GM21825 (cell line): ENCODE results near the gene NOVA2.

Source experiments
- ATAC-seq: cut with Tn5 transposase; IDR thresholded peaks from one replicate; pipeline ENCODE4 v1.9.1; 2021; ENCODE audit warnings: mild to moderate bottlenecking, moderate library complexity; ENCODE audit not compliant: unreplicated experiment

Gene NOVA2

DNA sequence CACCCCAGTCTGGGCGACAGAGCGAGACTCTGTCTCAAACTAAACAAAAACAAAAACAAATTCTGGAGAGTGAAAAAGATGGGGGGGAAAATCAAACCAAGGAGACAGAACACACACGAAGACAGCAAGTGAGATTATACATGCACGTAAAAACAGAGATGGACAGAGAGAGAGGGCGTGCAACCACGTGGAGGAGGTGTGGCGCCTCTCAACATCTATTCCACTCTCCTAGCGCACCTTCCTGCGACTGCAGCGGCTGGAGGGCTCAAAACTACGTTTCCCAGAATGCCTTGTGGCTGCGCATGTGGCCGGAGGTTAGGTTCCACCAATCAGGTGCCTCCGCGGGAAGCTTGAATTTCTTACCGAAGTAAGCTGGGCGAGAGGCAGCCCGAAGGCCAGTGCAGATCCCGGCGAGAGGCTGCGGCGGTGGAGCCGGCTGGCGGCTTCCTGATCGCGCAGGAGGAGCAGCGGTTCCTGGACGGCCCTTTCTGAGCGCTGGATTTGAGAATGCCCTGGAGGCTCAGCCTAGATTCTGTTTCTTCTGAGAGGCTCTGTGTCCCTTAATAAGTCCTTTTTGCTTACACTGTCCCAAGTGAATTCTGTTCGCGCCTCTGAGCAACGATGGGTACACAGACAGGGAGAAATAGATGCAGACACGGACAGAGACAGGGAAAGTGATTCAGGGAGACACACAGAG lies 46.0 kb downstream of the NOVA2 start:
- no peak for ATAC-seq

DNA sequence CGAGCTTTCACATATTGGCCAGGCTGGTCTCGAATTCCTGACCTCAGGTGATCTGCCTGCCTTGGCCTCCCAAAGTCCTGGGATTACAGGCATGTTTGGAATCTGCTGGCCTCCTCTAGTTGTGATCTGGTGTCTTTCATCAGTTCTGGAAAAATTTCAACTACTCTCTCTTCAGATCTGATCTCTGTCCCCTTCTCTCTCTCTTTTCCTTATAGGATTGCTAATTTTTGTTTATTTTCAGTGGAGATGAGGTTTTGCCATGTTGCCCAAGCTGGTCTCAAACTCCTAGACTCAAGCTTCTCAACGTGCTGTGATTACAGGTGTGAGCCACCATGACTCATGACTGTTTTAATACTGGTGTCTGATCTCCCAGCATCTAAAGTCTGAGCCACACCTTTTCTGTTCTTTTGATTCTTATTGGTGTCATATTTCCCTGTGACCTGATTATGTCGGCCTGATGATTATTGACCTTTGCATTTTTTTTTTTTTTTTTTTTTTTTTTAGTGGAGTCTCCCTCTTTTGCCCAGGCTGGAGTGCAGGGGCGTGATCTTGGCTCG lies 48.7 kb downstream of the NOVA2 start:
- ATAC-seq = no peak

DNA sequence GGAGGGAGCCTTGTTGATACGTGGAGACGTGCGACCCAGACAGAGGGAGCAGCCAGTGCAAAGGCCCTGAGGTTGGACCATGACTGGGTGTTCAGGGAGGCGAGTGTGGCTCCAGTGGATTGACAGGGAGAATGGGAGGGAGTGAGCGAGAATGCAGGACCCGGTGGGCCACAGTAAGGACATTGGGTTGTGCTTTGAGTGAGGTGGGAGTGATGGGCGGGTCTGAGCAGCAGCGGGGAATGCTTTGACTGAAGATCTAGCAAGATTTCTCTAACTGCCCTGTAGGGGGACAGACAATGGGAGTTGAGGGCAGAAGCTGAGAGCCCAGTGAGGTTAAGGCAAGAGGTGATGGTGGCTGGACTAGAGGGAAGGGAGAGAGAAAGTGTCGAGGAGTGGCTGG lies 51.4 kb downstream of the NOVA2 start:
- ATAC-seq = no peak

DNA sequence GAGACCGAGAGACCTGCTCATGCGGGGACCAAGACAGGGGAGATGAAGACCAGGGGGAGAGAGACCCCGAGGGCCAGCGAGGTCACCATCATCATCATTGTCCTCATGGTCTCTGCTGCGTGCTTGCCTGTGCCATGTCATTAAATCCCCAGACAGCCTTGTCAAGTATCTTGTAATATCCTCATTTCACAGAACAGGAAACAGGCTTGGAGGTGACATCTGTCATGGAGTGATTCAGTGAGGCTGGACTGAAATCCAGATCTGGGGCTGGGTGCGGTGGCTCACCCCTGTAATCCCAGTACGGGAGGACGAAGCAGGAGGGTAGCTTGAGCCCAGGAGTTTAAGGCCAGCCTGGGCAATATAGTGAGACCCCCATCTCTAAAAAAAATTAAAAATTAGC lies 53.2 kb downstream of the NOVA2 start:
- no peak for ATAC-seq

DNA sequence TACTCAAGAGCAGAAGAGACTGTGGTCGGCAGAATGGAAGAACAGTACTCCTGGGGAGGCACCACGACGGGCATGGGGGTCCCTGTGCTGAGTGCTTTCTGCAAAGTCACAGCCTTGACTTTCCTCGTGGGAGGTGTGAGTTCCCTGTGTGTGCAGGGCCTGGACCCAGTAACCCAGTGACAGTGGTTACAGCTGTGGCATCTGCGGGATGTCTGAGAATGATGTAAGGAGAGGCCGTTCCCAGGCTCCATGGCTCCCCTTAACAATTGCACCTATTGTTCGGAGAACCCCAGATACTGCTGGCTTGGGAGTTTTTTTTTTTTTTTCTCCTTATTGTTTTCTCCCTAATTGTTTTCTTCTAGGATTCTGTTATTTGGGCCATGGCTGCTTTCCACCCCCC lies 54.0 kb downstream of the NOVA2 start:
- ATAC-seq = no peak

DNA sequence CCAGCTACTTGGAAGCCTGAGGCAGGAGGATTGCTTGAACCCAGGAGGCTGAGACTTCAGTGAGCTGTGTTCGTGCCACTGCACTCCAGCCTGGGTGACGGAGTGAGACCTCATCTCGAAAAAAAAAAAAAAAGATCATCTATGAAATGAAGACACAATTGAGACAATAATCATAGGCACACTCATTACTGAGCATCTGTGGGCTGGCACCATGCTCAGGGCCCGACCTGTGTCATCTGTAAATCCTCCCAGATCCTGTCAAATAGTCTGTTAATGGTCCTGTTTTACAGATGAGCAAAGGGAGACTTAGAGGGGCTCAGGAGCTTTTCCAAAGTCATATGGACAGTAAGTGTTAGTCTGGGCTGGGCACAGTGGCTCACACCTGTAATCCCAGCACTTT lies 54.9 kb downstream of the NOVA2 start:
- ATAC-seq = no peak

DNA sequence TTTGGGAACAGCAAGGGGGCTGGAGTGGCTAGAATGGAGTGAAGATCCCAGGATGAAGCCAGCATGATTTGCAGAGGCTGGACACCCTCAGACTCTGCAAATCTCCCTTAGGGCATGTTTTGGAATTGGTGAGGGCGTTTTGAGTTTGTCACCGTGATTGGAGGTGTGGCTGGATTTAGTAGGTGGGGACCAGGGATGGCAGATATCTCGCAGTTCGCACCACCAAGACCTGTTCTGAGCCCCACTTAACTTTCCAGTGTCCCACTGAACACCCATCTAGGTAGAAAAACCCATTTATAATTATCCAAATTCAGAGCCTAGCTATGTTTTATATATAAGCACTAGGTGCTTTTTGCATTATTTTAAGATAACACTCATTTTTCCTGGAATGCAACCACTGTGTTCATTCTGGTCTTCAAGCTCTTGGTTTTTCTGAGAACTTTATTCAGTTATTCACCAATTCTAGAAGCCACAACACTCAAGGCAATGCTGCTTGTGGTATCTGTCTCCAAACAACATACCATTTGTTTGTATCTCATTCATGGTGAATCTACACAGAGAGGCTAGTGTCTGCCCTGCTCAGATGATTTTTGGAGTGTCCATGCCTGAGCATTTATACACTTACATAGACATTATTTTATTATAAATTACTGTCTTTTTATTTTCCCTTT lies 56.1 kb downstream of the NOVA2 start:
- ATAC-seq = no peak

DNA sequence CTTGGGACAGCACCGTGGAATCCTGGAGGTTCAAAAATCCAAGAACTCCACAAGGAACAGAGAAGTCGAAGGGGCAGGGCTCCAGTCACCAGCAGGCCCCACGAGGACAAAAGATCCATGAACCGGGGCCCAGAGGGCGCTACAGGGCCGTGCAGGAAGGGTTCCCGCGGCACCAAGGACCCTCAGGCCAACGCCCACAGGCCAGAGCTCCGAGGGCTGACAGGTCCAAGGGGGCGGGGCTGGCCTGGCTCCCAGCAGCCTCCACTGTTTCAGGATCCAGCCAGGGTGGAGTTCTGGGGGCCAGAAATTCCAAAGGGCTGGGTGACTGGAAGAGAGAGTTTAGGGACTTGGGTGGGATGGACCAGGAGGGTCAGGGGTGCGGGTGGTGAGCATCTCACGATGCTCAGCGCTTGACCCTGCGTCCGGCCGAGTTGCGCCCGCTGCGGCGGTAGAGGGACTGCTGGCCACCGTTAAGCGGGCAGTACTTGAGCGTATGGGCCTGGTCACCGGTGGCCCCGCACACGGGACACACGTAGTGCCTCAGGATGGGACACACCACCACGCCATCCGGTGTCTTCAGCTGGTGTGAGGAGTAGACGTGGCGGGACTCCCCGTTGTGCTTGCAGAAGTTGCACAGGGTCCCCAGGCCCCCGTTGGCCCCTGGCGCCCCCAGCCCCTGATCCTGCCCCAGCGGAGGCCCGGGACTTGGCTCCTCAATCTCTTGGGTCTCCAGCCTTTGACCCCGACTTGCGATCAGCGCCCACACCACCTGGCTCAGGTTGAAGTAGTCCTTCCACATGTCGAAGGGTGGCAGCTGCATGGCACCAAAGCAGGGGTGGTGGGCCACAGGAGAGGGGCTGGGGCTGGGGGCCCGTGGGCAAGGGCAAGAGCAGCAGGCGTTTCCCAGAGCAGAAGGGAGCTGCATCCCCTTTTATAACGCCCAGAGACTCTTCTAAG lies 59.5 kb downstream of the NOVA2 start, which contains the start of gene NANOS2:
NANOS2 (minus strand) TSS at position 905 of the 957 bp plus-strand sequence; CDS start at position 820, 85 bp downstream.
- no peak for ATAC-seq

DNA sequence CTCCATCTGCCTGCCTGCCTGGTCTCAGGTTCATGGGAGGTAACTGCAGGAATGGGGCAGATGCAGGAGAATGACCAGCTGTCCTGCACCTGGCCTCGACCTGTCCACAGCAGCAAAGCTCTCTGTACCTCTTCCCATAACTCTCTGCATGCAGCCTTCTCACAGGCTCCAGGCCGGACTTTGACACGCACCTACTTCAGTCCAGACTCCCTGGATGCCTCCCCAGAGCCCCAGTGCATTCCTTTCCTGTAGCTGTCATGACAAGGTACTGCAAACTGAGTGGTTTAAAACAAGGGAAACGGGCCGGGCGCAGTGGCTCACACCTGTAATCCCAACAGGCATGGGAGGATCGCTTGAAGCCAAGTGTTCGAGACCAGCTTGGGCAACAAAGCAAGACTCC lies 62.4 kb downstream of the NOVA2 start:
- no peak for ATAC-seq

DNA sequence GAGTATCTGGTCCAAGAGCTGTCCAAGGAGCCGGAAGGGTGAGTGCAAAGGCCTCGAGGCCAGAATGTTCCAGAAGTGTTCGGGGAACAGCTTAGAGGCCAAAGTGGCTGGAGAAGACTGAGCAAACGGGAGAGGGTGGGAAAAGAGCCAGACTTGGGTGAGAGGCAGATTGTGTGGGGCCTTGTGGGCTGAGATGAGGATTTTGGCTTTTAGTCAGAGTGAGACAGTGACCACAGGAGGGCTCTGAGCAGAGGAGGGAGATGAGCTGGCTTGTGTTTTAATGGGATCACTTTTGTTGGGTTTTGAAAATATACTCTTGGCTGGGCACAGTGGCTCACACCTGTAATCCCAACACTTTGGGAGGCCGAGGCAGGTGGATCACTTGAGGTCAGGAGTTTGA lies 64.7 kb downstream of the NOVA2 start:
- no peak for ATAC-seq

DNA sequence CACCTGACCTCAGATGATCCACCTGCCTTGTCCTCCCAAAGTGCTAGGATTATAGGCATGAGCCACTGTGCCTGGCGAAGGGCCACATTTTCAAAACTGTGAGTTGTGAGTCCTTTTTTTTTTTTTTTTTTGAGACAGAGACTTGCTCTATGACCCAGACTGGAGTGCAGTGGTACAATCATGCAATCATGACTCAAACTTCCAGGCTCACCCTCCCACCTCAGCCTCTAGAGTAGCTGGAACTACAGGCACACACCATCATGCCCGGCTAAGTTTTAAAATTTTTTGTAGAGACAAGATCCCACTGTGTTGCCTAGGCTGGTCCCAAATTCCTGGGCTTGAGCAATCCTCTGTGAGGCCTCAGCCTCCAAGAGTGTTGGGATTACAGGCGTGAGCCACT lies 67.4 kb downstream of the NOVA2 start:
- no peak for ATAC-seq

DNA sequence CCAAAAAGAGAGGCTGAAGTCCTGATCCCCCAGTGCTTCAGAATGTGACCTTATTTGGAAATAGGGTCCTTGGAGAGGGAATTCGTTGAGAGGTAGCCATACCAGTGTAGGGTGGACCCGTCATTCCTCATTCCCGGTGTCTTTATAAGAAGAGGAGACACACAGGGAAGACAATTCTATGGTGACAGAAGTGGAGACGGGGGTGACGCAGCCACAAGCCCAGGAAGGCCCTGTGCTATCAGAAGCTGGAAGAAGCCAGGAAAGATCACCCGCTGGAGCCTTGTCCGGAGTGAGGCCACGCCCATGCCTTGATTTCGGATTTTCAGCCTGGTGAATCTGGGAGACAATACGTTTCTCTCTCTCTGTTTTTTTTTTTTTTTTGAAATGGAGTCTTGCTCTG lies 68.7 kb downstream of the NOVA2 start:
- no peak for ATAC-seq

DNA sequence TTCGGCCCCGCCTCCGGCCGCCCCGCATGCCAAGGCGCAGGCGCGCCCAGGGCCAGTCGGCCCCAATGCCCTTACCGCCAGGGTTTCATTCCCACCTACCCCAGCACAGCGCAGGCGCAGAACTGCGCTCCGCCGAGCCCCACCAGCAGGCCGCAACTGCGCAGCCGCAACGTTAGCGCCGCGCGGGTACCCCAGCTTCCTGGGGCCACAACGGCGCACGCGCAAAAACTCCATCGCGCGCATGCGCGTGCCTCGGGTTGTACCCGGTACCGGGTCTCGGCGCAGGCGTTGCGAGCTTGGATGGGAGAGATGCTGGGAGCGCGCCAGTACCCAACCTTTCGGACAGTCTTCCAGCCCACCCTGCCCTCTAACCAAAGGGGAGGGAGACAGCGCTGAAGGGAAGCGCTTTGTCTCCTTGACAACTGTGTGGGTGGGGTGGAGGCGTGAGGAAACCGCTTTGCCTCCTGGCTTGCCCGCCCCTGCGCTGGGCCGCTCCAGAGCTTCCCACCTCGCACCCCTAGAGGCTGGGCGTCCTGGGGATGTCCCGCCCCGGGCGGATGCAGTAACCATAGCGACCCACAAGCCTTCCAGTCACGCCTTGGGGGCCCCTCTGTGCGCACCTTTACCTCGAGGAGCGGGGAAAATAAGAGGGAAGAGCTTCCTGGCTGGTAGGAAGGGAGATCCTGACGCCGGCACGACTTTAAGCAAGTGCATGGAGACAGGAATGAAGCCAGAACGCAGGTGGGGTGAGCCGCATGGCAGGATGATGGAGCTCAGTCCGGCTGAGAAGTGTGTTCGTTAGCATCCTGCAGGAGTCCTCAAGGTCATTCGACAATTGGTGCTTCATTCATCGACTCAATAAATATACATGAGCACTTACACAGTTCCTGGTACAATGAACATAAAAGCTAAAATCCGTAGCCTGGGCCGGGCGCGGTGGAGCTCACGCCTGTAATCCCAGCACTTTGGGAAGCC lies 70.7 kb downstream of the NOVA2 start:
- peak; percentile 81 for ATAC-seq

DNA sequence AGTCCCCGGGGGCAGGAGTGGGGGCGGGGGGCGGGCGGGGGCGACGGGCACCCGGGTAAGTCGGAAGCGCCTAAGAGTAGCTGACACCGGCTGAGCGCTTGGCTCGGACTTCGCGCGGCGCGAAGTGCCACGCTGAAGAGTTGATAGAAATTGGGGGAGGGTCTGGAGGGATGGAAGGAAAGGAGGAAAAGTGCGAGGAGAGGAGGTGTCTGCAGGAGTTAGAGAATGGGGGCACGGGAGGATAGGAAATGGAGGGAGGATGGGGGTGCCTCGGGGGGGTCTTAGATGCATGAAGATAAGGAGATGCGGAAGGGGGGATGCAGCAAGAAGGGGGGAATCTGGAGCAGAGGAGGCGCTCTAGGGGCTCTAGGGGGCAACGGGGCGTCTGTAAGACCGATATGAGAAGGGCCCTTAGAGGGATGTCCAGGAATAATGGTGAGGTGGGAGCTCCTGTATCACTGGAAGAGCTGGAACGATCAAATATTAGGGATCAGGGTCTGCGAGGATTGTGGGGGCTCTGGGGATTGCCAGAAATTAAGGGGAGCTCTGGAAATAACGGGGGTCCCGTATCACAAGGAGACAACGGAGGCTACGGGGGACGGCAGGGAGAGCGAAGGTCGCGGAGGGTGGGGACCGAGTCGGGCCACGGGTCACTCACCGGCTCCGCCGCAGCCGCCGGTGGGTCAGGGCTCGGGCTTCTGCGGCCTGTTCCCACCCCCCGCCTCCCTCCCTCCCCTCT lies 71.6 kb downstream of the NOVA2 start, which contains the start of gene MYPOP:
MYPOP (minus strand) TSS at position 702 of the 739 bp plus-strand sequence. CDS start 840 bp downstream, outside the sequence.
- ATAC-seq = no peak

DNA sequence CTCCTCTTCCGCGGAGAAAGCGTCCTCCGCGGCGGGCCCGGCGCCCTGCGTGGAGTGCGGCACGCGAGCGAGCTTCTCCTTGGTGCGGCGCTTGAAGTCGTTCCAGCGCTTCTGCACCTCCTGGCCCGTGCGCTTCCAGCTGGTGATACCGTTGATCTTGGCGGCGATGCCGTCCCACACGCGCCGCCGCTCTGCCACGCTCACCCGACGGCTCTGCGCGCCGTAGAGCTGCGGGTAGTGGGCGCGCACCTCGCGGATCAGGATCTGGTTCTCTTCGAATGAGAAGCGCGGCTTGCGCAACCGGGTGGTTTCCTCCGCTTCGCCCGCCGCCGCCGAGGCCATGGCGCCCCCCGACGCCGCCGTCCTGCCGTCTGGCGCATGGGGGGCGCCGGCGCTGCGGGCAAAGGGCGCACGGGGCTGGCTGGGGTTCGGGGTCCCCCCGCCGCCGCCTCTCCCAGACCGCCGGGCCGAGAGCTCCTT lies 72.2 kb downstream of the NOVA2 start:
- ATAC-seq = no peak

DNA sequence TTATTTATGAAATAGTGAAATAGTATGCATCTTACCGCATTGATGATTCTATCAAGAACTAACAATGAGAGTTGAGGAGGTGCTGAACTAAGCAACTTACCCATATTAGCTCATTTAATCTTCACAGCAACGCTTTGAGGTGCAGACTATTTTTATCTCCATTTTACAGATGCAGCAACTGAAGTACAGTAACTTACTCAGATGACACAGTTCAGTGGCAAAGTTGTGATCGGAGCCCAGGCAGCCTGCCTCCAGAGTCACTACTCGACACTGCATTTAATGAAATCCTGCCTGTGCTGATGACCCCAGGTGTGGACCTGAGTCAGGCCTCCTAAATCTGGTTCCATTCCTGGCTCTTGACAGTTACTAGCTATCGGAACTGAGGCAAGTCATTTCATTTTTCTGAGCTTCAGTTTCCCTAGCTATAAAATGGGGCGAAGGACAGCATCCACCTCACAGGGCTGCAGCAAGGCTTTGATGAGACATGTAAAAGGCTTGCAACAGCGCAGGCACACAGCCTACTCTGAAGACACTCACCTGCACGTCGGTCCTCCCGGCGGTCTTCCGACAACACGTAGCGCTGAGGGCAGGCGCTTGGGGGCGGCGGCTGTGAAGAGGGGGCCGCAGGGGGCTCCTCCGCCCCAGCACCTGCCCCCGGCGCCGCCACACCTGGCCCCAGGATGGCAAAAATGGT lies 72.8 kb downstream of the NOVA2 start:
- no peak for ATAC-seq

DNA sequence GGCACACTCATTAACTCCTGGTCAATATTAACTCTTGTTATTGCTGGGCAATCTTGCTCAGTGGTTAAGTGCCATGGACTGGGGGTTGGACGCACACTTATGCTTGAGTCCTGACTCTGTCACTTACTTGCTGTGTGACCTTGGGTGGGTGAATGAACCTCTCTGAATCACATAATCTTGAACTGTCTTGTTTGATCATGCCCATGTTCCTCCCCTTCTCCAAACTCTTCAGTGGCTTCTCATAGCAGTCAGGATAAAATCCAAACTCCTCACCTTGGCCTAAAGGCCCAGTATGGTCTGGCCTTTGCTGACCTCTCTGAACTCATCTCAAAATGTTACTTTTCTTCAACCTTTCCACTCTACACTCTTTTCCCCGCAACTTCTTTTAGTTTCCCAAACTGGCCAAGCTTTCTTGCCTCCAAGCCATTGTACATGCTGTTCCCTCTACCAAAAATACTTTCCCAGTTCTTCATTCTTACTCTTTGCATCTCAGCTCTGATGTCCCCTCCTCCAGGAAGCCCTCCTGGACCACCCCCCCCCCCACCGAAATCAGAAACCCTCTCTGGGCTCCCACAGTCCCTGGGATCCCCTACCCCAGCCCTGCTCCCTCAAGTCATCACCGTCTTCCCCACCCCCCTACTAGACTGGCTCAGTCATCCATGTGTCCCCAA lies 73.6 kb downstream of the NOVA2 start:
- no peak for ATAC-seq

DNA sequence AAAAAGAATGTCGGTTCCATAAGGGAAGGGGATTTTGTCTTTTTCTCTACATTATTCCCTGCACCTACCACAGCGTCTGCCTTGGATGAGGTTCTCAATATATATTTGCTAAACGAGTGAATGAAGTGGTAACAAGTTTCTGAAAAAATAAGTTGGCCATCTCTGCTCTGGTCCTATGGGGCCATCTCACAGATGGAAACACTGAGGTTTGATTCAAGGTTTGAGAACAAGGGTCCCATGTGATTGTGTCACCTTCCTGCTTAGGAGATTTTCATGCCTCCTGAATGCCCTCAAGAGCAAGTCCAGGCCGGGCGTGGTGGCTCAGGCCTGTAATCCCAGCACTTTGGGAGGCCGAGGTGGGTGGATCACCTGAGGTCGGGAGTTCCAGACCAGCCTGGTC lies 74.4 kb downstream of the NOVA2 start:
- ATAC-seq = no peak
